ENCODE results near the gene IGSF23.

- TF ChIP-seq CTCF (IDR thresholded peaks at IDR 0.05) = no peak
- TF ChIP-seq POLR2A (IDR thresholded peaks at IDR 0.05) = no peak
Measured at GRCh38 chr19:44648631-44649251, 35.4 kb downstream of the IGSF23 start.

Measured in Peyer's patch (tissue), 4 donors.